CD8-positive, alpha-beta memory T cell (primary cell): Measurements from ENCODE around the gene ZCWPW1. TPM values are rescaled to one million over a fixed set of nuclear protein-coding genes. Genes with fewer than 3 reads are reported as not detected.
A peak's percentile ranks its signal among the peaks of the same experiment; 100 is the strongest.

Experiments used
- CTCF ChIA-PET: fragments of 350-600 bp; sonication (Branson Sonifier 250); formaldehyde crosslinking; loops from one replicate; lab custom pipeline; 2021; ENCODE audit warnings: antibody characterized with exemption; lab: Charles Lee
- POLR2A ChIA-PET: fragments of 350-600 bp; sonication (Branson Sonifier 250); formaldehyde crosslinking; loops from one replicate; lab custom pipeline; 2021; ENCODE audit warnings: antibody characterized with exemption; lab: Charles Lee
- DNase-seq, 5 donors: peaks; one replicate each; pipeline versions ENCODE4 v3.0.0 to v3.0.0-alpha.2; 2020 to 2022; ENCODE audit warnings: mixed read lengths in 1 of 5
- H3K27ac ChIP-seq: one replicate; pipeline ENCODE4 v1.7.0; 2013; ENCODE audit warnings: low read depth, mild to moderate bottlenecking, low read length, moderate library complexity
- H3K27me3 ChIP-seq: 2 replicates; pipeline ENCODE4 v1.7.0; 2013; ENCODE audit warnings: low read length, mild to moderate bottlenecking; ENCODE audit not compliant: insufficient read depth, poor library complexity, severe bottlenecking
- H3K36me3 ChIP-seq: 2 replicates; pipeline ENCODE4 v1.7.0; 2013; ENCODE audit warnings: mild to moderate bottlenecking, low read length, moderate library complexity; ENCODE audit not compliant: insufficient read depth
- H3K4me1 ChIP-seq: 2 replicates; pipeline ENCODE4 v1.7.0; 2013; ENCODE audit warnings: mild to moderate bottlenecking, low read length, moderate library complexity; ENCODE audit not compliant: insufficient read depth
- H3K4me3 ChIP-seq: 2 replicates; pipeline ENCODE4 v1.7.0; 2013; ENCODE audit warnings: mild to moderate bottlenecking, low read length
- H3K9me3 ChIP-seq: 2 replicates; pipeline ENCODE4 v1.7.0; 2013; ENCODE audit warnings: mild to moderate bottlenecking, low read length
- H3K27ac Mint-ChIP-seq, 8 donors: one replicate each; pipeline ENCODE4 v1.8.0; 2020 to 2021; ENCODE audit warnings: mixed read lengths in 8 of 8, mild to moderate bottlenecking in 6 of 8, inconsistent platforms in 3 of 8, moderate library complexity in 3 of 8
- H3K27me3 Mint-ChIP-seq, 2 donors: one replicate each; pipeline ENCODE4 v1.8.0; 2020 to 2021; ENCODE audit warnings: mixed read lengths in 2 of 2, mild to moderate bottlenecking in 1 of 2, moderate library complexity in 1 of 2
- H3K36me3 Mint-ChIP-seq, 3 donors: one replicate each; pipeline ENCODE4 v1.8.0; 2020 to 2021; ENCODE audit warnings: mixed read lengths in 3 of 3, inconsistent platforms in 1 of 3, mild to moderate bottlenecking in 1 of 3
- H3K4me1 Mint-ChIP-seq, 3 donors: one replicate each; pipeline ENCODE4 v1.8.0; 2020 to 2021; ENCODE audit warnings: mixed read lengths in 3 of 3, inconsistent platforms in 1 of 3, mild to moderate bottlenecking in 1 of 3
- H3K4me3 Mint-ChIP-seq, 7 donors: one replicate each; pipeline ENCODE4 v1.8.0; 2020 to 2021; ENCODE audit warnings: mixed read lengths in 7 of 7, mild to moderate bottlenecking in 6 of 7, moderate library complexity in 4 of 7, inconsistent platforms in 2 of 7
- H3K9me3 Mint-ChIP-seq, 5 donors: one replicate each; pipeline ENCODE4 v1.8.0; 2020 to 2022; ENCODE audit warnings: mixed read lengths in 5 of 5, mild to moderate bottlenecking in 3 of 5, moderate library complexity in 2 of 5, inconsistent platforms in 1 of 5
- polyA plus RNA-seq: library from polyadenylated mRNA; unstranded; fragments of 300-500 nt; fragmentation: Illumina TruSeq; gene quantifications from one replicate; pipeline ENCODE4 v1.2.3, GENCODE V29; 2021
- total RNA-seq, 2 experiments: library from RNA; stranded (reverse); gene quantifications; one replicate each; pipeline ENCODE4 v1.2.3, GENCODE V29; 2021

The ZCWPW1 gene
- total and polyA plus RNA-seq, 3 experiments from 2014 or later: 4.3 to 6.5 (median 5.0) TPM

DNA sequence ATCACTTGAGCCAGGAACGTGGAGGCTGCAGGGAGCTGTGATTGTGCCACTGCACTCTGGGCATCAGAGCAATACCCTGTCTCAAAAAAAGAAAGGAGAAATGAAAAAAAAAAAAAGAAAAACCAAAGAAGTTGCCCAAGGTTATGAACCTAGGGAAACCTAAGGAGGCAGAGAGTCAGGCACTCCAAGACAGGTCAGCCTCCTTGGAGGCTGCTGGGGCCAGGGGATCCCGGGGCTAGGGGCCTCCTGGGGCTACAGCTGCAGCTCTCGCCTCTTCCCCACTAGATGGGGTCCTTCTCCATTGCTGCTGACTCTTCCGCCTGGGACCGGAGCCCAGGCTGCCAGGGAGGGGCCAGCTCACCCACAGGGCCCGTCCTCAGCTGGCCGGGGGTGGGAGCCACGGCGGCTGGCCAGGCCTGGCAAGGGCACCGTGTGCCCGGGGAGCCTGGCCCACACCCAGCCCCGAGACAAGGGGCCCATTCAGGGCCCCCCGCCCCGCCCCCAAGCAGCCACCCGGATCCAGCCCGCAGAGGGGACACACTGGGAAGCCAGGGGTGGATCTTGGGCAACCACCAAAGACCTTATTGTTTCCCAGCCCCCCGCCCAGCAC, 37.3 kb upstream of the ZCWPW1 start:
- no peak overlapping the region for H3K4me3 ChIP-seq

GRCh38 chr7:100465299-100465698, 36.8 kb upstream of the ZCWPW1 start:
- POLR2A ChIA-PET: interaction anchor here (0.5 to 1.1 kb wide), 7 partner anchors 11 to 352 kb away, joined by 3 to 9 read pairs (median 3); partner anchors contain the start of gene TSC22D4
- peaks cover 7% of the 10 kb centered on the region for H3K4me1 ChIP-seq
- H3K27me3 ChIP-seq: no peaks in the 10 kb centered on the region
- H3K4me3 ChIP-seq: no peak overlapping the region
- no peaks in the 10 kb centered on the region for H3K9me3 ChIP-seq
- DNase-seq: no peak
- H3K36me3 ChIP-seq: peaks cover 14% of the 10 kb centered on the region
- Mint-ChIP-seq H3K36me3 (peaks cover 0 to 60% (median 3%) of the 10 kb centered on the region in 3 donors), H3K4me1 (peaks cover 6 to 17% (median 9%) of the 10 kb centered on the region in 3 donors), H3K4me3 (no peak overlapping the region), H3K27ac (peak overlapping the region in 3 of 8 donors; percentile 35 to 83 (median 47)), H3K9me3 (no peaks in the 10 kb centered on the region), H3K27me3 (no peaks in the 10 kb centered on the region)
- CTCF ChIA-PET: interaction anchor here (0.7 to 2.9 kb wide), 7 partner anchors 11 to 98 kb away, joined by 3 to 14 read pairs (median 4); partner anchors contain the start of gene TSC22D4
- H3K27ac ChIP-seq: no peak overlapping the region

More for the DNA sequence above, 37.3 kb upstream of the ZCWPW1 start:
- Histone ChIP-seq H3K27me3 (no peaks in the 10 kb centered on the region), H3K36me3 (peaks cover 14% of the 10 kb centered on the region), H3K27ac (no peak overlapping the region), H3K4me1 (peaks cover 7% of the 10 kb centered on the region), H3K9me3 (no peaks in the 10 kb centered on the region)
- Mint-ChIP-seq H3K36me3 (peaks cover 0 to 59% (median 3%) of the 10 kb centered on the region in 3 donors), H3K27me3 (no peaks in the 10 kb centered on the region), H3K9me3 (no peaks in the 10 kb centered on the region), H3K27ac (peak overlapping the region in 3 of 8 donors; percentile 35 to 83 (median 47)), H3K4me3 (no peak overlapping the region), H3K4me1 (peaks cover 6 to 22% (median 14%) of the 10 kb centered on the region in 3 donors)
- no peak for DNase-seq
- ChIA-PET POLR2A (interaction anchor here (0.5 to 1.1 kb wide), 6 partner anchors 11 to 352 kb away, joined by 3 to 9 read pairs (median 3); partner anchors contain the start of gene TSC22D4), CTCF (interaction anchor here (0.7 to 2.9 kb wide), 7 partner anchors 11 to 98 kb away, joined by 3 to 14 read pairs (median 4); partner anchors contain the start of gene TSC22D4)

- no peak for DNase-seq
- no peaks in the 10 kb centered on the region for H3K9me3 Mint-ChIP-seq
- CTCF ChIA-PET: interaction anchor here (0.7 to 2.9 kb wide), 7 partner anchors 10 to 99 kb away, joined by 3 to 14 read pairs (median 4); no protein-coding TSS in a partner anchor
- H3K27ac ChIP-seq: no peak overlapping the region
- peaks cover 7% of the 10 kb centered on the region for H3K4me1 ChIP-seq
- H3K9me3 ChIP-seq: no peaks in the 10 kb centered on the region
- peaks cover 14% of the 10 kb centered on the region for H3K36me3 ChIP-seq
- peaks cover 0 to 58% (median 3%) of the 10 kb centered on the region in 3 donors for H3K36me3 Mint-ChIP-seq
- H3K4me1 Mint-ChIP-seq: peaks cover 3 to 12% (median 6%) of the 10 kb centered on the region in 3 donors
- POLR2A ChIA-PET: interaction anchor here (0.7 to 0.9 kb wide), 3 partner anchors 34 to 205 kb away, joined by 3 to 9 read pairs (median 3); no protein-coding TSS in a partner anchor
- H3K4me3 ChIP-seq: no peak overlapping the region
- H3K27ac Mint-ChIP-seq: peak overlapping the region in 2 of 8 donors; percentile 63 to 72
- no peaks in the 10 kb centered on the region for H3K27me3 ChIP-seq
- no peaks in the 10 kb centered on the region for H3K27me3 Mint-ChIP-seq
- H3K4me3 Mint-ChIP-seq: no peak overlapping the region
Observed at GRCh38 chr7:100464791-100465190, 36.3 kb upstream of the ZCWPW1 start.

- H3K4me1 Mint-ChIP-seq: peaks cover 2 to 7% (median 3%) of the 10 kb centered on the region in 3 donors
- H3K27me3 Mint-ChIP-seq: no peaks in the 10 kb centered on the region
- Histone ChIP-seq H3K27ac (no peak within 1 kb of the TSS), H3K36me3 (peaks cover 14% of the 10 kb centered on the region), H3K4me1 (peaks cover 3% of the 10 kb centered on the region), H3K9me3 (no peaks in the 10 kb centered on the region), H3K27me3 (no peaks in the 10 kb centered on the region), H3K4me3 (no peak within 1 kb of the TSS)
- H3K27ac Mint-ChIP-seq: peak within 1 kb of the TSS in 3 of 8 donors; percentile 26 to 72 (median 63)
- peaks cover 0 to 58% (median 3%) of the 10 kb centered on the region in 3 donors for H3K36me3 Mint-ChIP-seq
- POLR2A ChIA-PET: no interaction called here
- H3K4me3 Mint-ChIP-seq: no peak within 1 kb of the TSS
- H3K9me3 Mint-ChIP-seq: no peaks in the 10 kb centered on the region
- CTCF ChIA-PET: interaction anchor here (0.7 to 2.9 kb wide), 4 partner anchors 10 to 99 kb away, joined by 3 to 14 read pairs (median 8); no protein-coding TSS in a partner anchor
- no peak for DNase-seq
Observed at GRCh38 chr7:100464210-100464660, 35.7 kb upstream of the ZCWPW1 start, which contains the start of gene SPACDR. Gene SPACDR (minus strand): TSS chr7:100464260. CDS start chr7:100464025, 235 bp downstream.

DNA sequence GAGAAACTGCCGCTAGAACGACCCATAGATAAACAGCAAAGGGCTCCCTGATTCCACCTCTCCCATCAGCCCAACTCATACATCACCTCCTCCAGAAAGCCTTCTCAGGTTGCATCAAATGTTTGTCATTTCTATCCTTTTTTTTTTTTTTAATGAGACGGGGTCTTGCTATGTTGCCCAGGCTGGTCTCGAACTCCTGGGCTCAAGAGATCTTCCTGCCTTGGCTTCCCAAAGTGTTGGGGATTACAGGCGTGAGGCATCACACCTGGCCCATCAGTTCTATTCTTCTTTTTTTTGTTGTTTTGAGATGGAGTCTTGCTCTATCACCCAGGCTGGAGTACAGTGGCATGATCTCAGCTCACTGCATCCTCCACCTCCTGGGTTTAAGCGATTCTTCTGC, 28.5 kb upstream of the ZCWPW1 start:
- peak overlapping the region in 1 of 8 donors; percentile 3 for H3K27ac Mint-ChIP-seq

DNA sequence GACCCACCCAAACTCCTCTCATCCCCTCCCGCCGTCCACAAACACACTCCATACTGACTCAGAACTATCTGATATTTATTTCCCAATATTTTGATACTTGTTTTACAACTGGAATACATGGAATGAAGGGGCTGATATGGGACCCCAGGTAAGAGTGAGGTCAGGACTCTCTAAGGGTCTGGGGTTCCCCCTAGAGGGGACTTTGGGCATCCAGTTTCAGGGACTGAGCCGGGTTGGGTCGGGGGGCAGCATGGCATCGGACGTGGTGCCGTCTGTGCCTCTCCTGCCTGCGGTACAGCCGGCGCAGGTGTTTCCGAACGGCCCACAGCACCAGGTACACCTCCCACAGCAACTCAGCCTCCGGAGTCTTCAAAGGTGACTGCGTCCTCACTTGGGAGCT, 28.1 kb upstream of the ZCWPW1 start:
- H3K4me3 Mint-ChIP-seq: no peak overlapping the region
- peaks cover 4 to 5% (median 5%) of the 10 kb centered on the region in 3 donors for H3K4me1 Mint-ChIP-seq
- no peaks in the 10 kb centered on the region for H3K9me3 Mint-ChIP-seq
- Histone ChIP-seq H3K27me3 (no peaks in the 10 kb centered on the region), H3K9me3 (no peaks in the 10 kb centered on the region), H3K36me3 (no peaks in the 10 kb centered on the region), H3K4me3 (no peak overlapping the region), H3K4me1 (peaks cover 11% of the 10 kb centered on the region), H3K27ac (no peak overlapping the region)
- ChIA-PET POLR2A (no interaction called here), CTCF (interaction anchor here (0.9 kb wide), 1 partner anchor 19 kb away, joined by 3 read pairs; no protein-coding TSS in a partner anchor)
- H3K36me3 Mint-ChIP-seq: peaks cover 0 to 32% (median 5%) of the 10 kb centered on the region in 3 donors
- no peaks in the 10 kb centered on the region for H3K27me3 Mint-ChIP-seq
- H3K27ac Mint-ChIP-seq: no peak overlapping the region
- DNase-seq: no peak

More for the DNA sequence above, 28.5 kb upstream of the ZCWPW1 start:
- Histone ChIP-seq H3K27me3 (no peaks in the 10 kb centered on the region), H3K4me1 (peaks cover 11% of the 10 kb centered on the region), H3K4me3 (no peak overlapping the region), H3K27ac (no peak overlapping the region), H3K9me3 (no peaks in the 10 kb centered on the region), H3K36me3 (no peaks in the 10 kb centered on the region)
- no peaks in the 10 kb centered on the region for H3K27me3 Mint-ChIP-seq
- DNase-seq: no peak
- H3K4me3 Mint-ChIP-seq: no peak overlapping the region
- H3K9me3 Mint-ChIP-seq: no peaks in the 10 kb centered on the region
- peaks cover 4 to 5% (median 5%) of the 10 kb centered on the region in 3 donors for H3K4me1 Mint-ChIP-seq
- CTCF ChIA-PET: interaction anchor here (0.6 to 0.9 kb wide), 2 partner anchors 20 to 360 kb away, joined by 3 read pairs; no protein-coding TSS in a partner anchor
- POLR2A ChIA-PET: no interaction called here
- H3K36me3 Mint-ChIP-seq: peaks cover 0 to 34% (median 7%) of the 10 kb centered on the region in 3 donors

DNA sequence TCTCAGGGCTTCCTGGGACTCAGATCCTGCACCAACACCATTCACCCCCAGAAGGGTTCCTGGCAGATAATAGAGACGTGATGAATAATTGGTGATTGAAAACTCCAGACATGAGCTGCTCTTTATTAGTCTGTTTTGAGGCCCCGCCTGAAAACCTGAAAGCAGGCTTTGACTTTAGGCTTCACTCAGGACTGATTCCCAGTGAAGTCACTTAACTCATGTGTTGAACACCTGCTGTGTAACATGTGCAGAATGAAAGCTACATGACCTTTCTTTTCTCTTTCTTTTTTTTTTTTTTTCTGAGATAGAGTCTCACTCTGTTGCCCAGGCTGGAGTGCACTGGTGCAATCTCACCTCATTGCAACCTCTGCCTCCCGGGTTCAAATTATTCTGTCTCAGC, 26.7 kb upstream of the ZCWPW1 start:
- Mint-ChIP-seq H3K9me3 (no peaks in the 10 kb centered on the region), H3K36me3 (peaks cover 0 to 19% (median 5%) of the 10 kb centered on the region in 3 donors), H3K4me3 (no peak overlapping the region), H3K27me3 (no peaks in the 10 kb centered on the region), H3K27ac (peak overlapping the region in 1 of 8 donors; percentile 25), H3K4me1 (peaks cover 5 to 11% (median 9%) of the 10 kb centered on the region in 3 donors)
- no peaks in the 10 kb centered on the region for H3K36me3 ChIP-seq
- H3K27me3 ChIP-seq: no peaks in the 10 kb centered on the region
- H3K4me1 ChIP-seq: peaks cover 11% of the 10 kb centered on the region
- POLR2A ChIA-PET: no interaction called here
- H3K27ac ChIP-seq: no peak overlapping the region
- no peak for DNase-seq
- H3K4me3 ChIP-seq: no peak overlapping the region
- H3K9me3 ChIP-seq: no peaks in the 10 kb centered on the region
- CTCF ChIA-PET: interaction anchor here (0.7 to 2.0 kb wide), 5 partner anchors 14 to 131 kb away, joined by 3 to 9 read pairs (median 3); partner anchors contain the start of genes FBXO24 and LRCH4
